ENCODE results near the gene ANKRD44.

The ANKRD44 gene

DNA sequence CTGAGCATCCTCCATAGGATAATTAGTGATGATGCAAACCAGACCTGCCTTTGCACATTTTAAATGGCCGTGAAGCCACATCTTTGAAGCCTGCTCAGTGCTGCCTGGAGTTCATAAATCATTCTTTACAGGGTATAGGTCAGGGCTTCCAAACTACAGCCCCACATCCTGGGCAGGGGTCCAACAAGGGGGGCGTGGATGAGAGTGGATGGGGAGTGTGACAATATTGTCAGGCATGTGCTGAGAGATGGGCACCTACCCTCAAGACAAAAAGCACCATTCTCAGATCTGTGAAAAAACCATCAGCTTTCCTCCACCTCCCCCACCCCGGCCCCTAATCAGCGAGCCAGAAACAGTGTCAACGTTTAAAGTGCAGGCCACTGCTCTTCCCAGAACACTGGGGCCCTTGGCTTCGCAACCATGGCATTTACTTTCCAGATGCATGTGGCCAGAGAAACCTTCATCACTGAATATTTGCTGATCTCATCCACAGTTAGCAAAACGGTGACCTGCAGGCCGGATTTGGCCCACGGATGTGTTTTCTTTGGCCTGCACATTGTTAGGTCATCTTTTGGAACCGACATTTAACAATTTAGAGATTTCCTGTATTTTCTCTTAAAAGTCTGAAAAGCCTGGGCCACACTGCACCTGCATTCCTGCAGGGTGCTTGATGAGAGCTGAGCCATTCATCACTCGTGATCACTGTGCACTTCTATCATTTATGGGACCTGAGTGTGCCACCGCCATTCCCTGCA, 130.7 kb downstream of the ANKRD44 start:
- DNase-seq = no peak
- ATAC-seq = no peak

DNA sequence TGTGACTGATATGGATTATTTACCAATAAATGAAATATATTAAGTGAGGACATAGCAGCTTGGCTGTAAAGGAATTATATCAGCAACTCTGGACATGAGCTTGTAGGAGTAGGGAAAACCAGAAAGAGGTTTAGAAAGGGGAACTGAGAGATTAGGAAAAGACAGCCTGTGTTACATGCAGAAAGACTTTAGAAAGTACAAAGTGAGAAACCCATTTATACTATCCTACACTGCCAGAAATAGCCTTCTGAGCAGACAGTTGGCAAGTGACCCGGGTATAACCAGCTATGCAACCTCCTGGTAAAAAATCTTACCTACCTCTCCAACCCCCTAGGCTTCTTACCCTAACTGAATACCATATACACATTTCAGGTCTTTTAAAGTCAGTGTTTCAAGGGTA, 134.1 kb downstream of the ANKRD44 start:
- no peak for DNase-seq
- ATAC-seq = no peak

DNA sequence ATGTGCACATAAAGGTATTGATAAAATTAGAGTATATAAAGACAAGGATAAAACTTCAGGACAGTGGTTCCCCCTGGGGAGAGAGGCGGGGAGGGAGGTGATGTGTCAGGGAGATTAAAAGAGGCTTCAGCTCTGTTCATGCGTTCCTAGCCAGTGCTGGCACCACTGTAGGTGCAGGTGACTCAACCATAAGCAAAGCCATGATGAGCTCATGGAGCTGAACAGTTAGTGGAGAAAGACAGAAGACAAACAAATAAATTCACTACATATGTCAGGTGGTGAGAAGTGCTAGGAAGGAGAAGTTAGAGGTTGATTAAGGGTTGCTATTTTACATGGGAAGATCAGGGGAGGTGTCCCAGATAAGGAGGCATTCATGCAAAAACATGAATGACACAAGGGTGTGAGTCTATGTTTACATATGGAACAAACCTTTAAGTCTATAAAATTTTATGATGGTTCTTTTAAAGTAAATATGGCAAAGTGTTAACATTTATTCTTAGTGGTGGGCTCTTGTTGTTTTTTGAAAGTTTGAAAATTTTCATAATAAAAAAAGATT, 136.0 kb downstream of the ANKRD44 start:
- DNase-seq = no peak
- ATAC-seq = peak; percentile 52

DNA sequence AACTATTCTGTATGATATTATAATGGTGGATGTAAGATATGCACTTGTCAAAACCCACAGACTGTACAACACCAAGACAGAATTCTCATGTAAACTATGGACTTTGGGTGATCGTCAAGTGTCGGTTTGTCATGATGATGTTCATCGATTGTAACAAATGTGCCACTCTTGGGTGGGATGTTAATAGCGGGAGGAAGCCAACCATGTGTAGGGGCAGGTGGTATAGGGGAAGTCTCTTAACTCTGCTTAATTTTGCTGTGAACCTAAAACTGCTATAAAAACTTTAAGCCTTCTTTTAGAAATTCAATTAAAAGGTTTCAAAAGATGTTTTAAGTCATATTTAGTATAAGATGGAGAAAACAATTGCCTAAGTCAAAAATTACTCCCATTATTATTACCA, 139.0 kb downstream of the ANKRD44 start:
- DNase-seq (no peak), ATAC-seq (no peak)

DNA sequence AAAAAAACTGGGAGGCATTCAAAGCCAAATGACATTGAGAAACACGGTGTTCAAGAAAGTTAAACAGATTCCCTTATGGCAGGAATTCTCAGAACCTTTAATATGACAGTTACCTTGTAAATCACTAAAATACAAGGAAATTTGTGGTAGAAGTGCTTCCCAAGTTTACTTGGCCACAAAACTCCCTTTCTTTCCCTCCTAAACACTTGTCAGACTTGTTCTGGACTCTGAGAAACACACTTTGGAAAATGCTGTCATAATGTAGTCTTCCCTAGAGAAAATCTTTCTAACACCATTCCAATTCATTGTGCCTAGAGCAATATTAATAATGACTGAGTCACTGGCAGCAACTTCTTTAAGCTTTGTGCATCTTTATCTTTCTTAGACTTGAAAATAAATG, 140.4 kb downstream of the ANKRD44 start:
- DNase-seq = no peak
- ATAC-seq = no peak

DNA sequence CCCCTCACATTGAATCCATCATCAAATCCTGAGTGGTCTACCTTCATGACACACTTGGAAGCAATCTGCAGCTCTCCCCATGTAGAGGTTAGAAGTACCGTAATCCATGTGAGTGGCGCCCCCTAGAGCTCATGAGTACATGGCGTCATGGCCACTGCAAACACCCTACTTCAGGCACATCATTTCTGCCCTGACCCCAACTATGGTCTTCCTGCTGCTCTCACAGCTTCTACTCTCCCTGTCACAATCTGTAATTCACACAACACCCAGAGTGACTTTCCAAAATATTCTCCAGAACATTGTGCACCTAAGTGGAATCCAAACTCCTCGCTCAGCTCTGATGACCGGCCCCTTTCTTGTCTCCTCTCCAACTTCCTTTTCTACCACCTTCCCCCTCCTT, 141.9 kb downstream of the ANKRD44 start:
- DNase-seq (peak; percentile 80), ATAC-seq (peak; percentile 76)

DNA sequence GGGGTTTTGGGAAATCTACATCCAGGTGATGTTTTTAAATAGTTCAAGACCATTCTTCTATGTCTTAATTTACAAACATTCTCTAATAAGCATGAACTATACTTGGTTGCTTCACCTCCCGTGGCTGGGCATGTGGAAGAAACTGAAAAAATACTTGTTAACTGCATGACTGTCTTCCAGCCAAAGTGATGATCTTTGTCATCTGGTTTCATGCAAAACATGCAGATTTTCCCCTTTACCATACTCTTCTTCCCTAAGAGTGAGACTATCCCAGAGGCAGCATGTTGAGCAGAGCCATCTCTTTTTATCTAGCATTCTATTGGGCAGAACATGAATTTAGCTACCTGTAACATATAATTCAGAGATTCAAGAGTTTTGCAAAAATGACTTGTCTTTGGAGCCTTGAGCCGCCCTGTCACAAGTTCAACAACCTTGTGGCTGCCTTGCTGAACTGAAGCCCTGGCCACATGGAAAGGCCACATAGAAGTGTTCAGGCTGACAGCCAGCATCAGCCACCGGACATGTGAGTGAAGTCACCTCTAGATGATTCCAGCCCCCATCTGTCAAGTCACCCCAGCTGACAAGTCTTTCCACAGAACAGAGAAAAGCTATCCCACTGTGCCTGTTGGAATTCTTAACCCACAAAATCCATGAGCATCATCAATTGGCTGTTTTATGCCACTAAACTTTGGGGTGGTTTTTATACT, 142.8 kb downstream of the ANKRD44 start:
- no peak for ATAC-seq
- no peak for DNase-seq

DNA sequence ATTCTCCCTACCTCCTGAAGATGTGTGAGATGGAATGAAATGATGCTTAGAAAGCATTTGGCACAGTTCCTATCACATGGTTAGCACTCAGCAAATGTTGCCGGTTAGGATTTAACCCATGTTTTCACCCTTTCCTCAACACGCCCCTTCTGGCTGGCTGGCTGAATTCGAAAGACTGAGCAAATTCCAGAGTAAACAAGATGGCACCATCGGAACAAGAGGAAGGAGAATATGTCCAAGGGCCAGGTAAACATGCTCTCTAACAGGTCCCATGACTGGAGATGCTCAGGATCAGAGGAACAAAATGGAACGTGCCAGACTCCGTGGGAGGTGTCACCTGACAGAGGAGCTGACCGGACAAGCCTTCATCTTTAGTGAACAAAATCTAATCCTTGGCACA, 145.6 kb downstream of the ANKRD44 start:
- ATAC-seq (no peak), DNase-seq (no peak)

DNA sequence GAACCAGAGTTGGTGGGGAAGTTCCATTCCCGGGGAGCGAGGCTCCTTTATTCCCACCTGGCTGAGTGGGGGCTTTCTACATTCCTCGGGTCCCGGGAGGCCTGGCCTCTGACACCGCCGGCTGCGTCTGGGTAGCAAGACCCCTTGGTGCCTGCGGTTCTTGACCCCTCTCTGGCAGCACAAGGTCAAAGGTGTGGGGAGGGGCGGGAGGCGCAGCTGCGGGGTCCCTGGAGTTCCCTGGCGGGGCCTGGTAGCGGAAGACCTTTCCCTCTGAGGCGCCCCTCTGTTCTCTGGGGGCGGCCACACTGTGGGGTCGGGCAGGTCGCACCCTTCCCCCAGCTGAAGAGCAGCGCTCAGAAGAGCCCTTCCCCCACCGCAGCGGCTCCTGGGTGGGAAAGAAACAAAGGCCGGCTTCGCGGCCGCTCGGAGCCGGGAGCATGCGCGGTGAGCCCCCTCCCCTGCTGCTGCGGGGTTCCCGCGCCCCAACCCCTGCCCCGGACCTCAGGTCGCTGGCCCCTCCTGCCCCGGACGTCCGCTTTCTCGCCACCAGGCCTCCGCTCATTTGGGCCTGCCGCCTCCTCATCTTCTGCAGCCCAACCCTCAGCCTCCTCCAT, 146.3 kb downstream of the ANKRD44 start:
- no peak for ATAC-seq
- DNase-seq = no peak

DNA sequence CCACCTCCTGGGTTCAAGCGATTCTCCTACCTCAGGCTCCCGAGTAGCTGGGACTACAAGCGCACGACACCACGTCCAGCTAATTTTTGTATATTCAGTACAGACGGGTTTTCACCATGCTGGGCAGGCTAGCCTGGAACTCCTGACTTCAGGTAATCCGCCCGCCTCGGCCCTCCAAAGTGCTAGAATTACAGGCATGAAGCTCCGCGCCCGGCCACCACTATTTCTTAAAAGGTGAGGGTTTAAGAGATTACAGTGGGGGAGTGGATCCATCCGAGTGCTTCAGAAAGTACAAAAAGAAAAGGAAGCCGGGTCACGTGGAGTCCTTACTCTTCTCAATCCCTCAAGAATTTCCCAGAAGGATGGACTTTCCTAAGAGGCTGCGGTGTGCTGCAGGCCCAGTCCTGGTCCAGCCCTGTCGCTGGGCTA, 146.9 kb downstream of the ANKRD44 start:
- ATAC-seq (no peak), DNase-seq (no peak)

DNA sequence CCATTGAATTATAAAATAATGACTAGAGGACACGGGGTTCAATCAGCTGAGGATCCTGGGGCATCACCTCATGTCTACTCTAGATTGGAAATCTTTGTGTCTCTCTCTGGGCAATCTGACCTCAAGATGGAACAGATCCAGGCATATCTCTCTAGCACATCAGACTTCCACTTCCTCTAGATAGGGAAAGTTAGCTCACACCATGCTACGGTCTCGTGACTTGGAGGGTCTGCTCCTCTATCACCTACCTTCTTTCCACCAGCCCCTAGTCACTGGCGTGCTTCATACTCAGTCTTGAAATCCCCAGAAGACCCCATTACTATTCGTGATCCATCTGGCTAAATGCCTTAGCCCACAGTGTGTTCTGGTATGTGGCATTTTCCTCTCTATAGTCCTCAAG, 148.8 kb downstream of the ANKRD44 start:
- no peak for DNase-seq
- no peak for ATAC-seq

DNA sequence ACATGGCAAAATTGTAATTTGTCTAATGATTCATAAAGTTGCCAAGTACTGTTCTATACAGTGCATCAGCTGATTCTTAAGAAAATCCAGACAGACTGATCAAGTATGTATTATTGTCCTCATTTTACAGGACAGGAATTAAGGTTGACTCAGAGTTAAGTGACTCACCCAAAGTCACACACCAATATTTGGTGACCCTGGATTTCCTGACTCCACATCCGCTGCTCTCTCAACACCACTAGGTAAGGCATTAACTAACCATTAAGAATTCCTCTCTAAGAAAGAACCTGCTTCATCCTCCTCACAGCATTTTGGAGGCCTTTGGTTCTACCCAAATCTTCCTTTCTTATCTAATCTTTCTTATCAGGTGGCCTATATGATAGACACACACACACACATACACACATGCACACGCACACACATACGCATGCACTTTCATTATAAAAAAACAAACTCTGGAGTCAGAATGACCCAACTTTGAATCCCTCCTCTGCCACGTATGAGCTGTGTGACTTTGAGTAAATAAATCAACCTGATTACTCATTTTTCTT, 150.8 kb downstream of the ANKRD44 start:
- no peak for DNase-seq
- ATAC-seq = peak; percentile 89

DNA sequence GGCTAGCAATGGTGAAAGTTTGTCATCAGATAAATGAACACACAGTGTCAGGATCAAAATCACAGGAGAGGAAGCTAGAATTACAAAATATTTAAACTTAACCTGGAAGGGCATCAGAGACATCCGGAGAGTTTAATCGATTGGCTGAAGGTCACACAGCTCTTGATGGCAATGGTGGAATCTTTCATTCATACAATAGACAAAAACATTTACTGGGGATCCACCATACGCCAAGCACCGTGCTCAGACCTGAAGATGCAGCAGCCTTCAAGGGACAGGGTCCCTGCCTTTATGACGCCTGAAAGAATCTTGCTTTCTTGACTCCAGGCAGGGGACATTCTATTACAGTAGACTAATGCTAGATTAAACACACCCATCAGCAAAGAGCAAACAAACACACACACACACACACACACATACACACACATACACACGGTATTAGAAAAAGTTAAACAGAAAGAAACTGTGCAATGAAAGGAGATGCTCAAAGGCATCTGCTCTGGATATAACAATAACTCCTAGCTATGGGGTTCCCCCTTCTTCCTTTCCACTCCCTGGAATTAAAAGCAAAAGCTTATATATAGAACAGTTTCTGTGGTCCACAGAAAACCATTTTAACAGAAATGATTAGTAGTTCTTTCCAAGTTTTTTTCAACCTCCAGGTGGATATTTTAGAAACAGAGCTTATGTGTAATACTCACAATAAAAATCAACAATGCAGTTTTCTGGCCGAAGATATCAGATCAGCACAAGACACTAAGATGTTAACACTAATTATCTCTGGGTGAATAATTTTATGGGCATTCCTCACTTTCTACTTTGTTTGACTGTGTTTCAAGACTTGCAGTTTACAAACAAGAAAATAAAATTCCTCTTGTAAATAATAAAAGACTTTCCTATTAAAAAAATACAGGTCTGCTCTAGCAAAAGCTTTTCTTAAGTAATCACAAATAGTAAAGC, 151.7 kb downstream of the ANKRD44 start:
- ATAC-seq = peak; percentile 15
- no peak for DNase-seq

DNA sequence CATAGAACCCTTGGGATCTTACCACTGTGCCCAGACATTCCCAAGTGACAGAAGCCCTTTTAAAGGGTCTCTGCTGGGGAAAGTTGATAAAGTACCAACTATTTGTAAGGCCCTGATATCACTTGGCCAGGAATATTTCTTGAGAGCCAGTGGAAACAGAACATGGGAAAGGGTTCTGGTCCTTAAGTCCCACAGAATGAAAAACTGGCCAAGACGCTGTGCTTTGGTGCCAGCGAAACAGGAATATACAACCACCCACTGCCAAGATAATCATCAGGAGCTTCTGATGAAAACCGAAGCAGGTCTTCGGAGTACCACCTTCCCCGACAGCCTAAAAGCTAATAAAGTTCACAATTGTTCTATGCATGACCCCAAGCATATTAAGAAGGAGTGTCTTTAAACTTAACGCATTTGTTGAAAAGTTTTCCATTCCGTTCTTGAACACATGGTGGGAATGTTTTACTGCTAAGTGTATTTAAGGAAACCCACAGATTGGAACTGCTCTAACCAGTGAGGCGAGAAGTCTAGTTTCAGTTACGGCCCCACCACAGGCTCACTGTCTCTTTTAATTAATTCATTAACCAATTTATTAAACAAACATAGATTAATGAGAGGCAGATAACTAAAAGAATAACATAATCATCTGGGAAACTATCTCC, 152.6 kb downstream of the ANKRD44 start:
- no peak for DNase-seq
- no peak for ATAC-seq

DNA sequence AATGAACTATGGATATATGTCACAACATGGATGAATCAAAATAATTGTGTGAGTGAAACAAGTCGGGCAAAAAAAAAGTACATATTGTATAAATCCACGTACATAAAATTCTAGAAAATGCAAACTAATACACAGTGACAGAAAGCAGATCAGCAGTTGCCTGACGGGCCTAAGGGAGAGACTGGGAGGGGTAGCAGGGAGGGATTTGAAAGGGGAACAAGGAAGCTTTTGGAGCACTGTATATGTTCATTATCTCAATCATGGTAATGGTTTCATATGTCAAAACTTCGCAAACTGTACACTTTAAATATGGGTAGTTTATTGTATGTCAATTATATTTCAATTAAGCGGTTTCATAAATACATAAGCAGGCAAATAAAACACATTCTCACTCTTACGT, 153.8 kb downstream of the ANKRD44 start:
- ATAC-seq (no peak), DNase-seq (no peak)

DNA sequence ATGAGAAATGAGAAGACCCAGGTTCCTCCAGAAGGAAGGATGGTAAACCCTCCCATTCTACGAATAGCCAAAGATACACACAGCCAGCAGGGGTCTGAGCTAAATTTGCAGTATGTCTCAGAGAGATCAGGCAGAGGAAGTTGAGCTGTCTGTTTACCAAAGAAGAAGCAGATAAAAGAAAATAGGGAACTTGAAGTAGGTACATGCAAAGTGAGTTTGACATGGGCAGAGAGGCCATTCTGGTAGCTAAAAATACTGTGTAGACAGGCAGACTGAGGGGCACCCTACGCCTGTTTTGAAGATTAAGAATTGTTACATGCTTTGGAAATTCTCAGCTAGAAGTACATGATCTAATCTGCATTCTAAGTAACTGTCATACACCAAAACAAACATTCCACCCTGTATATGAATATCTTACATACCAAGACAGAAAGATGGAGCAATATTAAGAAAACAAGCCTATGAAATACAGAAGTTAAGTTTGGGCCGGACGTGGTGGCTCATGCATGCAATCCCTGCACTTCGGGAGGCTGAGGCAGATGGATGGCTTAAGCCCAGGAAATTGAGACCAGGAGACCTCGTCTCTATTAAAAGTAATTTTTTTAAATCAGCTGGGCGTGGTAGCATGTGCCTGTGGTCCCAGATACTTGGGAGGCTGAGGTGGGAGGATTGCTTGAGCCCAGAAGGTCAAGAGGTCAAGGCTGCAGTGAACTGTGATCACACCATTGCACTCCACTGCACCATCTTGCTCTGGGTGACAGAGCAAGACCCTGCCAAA, 157.9 kb downstream of the ANKRD44 start:
- peak; percentile 78 for ATAC-seq
- no peak for DNase-seq

DNA sequence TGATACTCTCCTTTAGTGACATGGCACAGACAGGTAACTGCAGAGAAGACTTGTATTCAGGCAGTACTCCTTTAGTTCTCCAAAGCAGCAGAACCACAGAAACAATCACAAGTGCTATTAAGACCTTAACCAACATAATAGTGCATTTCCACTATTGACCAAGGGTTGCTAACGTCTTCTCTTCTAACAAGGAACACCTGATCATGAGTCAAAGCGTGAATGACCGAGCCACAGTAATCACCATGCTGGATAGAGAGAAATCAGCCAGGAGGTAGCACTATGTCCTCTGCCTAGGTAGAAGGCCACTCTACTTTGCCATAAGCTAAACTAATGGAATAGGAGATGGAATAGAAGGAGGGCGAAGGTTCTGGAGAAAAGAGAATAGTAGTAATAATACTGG, 161.0 kb downstream of the ANKRD44 start:
- no peak for ATAC-seq
- no peak for DNase-seq

DNA sequence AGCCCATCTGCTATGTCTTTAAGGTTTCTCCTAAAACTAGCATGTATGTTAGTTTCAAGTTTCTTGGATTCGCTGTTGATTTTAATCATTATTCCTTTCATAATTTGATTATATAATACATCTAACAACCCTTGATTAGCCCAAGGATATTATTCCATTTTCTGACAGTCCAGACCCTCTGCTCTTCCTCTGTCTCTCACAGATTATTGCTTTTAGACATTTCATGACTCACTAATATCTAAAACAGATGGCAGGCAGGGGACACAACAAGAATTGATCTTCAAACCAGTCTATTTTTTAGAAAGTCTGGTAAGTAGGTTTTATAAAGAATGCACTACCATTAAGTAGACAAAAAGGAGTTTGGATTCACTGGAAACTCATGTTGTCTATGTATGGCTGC, 162.2 kb downstream of the ANKRD44 start:
- DNase-seq = no peak
- ATAC-seq = no peak

DNA sequence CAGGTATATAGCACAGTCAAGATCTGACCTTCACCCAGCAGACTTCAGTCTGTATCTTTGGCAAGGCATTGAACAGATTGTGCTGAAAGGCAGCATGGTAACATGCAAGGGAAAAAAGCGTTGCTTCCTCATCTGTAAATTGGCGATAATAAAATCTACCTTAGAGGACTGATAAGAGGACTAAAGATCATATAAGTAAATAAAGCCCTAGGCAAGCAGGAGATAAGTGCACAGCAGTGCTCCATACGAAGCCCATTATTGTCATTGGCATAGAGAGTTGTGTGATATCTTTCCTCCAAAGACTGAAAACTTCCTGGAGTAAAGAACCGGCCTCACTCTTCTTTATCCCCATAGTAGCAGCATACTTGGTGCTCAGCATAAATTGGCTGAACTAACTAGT, 162.6 kb downstream of the ANKRD44 start:
- ATAC-seq = no peak
- DNase-seq = no peak

DNA sequence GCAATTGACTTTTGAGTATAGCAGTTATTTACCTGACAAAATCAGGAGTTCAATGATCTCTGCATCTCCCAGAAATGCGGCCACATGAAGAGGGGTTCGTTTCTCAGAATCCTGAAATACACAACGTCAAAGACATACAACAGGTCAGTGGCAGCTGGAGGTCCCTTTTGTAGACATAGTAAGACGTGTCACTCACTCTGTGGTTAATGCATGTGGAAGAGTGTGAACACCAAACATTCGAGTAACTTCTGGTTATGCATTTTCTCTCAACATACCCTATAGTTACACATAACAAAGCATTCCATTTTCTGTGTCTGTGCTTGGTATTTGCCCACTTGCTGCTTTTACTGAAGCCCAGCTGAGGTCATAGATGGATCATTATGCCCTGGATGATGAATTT, 163.6 kb downstream of the ANKRD44 start:
- DNase-seq (no peak), ATAC-seq (no peak)
